Measurements from ENCODE around the gene PGBD5.

PGBD5 gene

DNA sequence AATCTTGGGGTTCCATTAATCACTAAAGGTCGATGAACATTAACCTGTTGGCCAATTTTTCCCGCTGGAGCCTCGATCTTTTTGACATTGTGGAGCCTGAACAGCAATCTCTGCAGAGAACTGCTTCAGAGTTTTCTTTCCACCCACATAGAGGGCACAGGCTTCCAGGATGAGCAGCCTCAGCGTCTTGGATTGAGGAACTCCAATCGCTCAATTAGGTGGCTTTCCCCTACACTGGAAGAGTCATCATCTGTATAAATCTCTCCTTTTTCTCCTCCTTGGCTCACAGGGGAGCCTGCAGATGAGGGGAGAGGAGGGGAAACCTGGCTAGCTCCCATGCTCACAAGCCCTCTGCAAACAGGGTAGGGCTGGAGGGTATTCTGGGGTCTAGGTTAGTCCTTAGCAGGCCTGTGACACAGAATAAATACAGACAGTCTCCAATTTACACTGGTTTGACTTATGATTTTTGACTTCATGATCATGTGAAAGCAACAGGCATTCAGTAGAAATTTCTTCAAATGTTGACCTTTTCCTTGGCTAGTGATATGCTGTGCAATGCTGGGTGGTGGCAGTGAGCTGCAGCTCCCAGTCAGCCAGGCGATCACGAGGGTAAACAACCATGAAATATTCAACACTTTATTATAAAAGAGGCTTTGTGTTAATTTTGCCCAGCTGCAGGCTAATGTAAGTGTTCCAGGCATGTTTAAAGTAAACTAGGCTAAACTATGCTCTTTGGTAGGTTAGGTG, 80.8 kb downstream of the PGBD5 start:
- DNase-seq = no peak

DNA sequence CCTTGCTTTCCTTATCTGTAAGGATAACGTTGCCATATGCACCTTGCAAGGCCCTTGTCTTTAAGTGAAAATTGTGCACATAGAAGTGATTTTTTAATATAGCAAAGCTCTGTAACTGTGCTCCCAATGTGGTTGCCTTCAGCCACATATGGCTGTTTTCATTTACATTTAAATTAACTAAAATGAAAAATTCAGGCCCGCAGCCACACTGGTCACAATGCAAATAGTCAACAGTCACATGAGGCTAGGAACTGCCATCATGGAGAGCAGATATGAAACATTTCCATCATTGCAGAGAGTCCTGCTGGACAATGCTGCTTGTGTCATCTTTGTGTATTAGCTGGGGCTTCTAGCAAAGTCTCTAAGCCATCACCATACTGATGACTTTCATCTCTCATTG, 83.4 kb downstream of the PGBD5 start:
- no peak for DNase-seq

DNA sequence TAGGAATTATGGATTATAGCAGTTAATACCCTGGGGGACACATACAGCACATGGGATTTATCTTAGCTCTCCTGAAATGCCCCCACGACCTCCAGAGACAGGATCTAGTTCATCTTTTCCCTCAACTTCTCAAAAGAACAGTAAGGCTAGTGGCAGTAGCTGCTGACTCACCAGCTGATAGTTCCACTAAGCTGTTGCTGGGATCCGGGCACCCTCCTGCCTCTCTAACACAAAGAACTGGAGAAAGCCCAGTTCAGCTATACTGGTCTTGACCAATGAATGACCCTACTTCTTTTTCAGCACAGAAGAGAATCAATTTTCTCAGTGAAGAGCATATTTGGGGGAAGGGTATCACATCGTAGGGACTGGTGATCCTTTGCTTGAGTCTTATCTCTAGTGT, 84.1 kb downstream of the PGBD5 start:
- no peak for DNase-seq

DNA sequence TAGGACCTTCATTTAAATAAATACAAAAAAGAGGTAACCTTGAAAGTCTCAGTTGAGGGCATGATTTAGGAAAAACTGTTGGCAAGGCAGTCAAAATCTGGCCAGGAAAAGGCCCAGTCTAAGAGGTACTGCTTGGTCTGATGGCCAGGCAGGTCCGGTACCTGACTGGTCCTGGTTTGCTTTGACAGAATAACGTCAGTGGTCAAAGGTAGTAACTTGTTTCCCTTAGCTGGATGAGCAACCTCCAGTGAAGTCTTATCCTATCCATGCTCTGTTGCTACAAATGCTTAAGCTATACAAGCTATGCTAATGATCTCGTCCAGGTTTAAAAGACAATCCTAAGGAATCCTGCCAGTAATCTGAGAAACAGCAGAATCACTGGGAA, 85.0 kb downstream of the PGBD5 start:
- no peak for DNase-seq

DNA sequence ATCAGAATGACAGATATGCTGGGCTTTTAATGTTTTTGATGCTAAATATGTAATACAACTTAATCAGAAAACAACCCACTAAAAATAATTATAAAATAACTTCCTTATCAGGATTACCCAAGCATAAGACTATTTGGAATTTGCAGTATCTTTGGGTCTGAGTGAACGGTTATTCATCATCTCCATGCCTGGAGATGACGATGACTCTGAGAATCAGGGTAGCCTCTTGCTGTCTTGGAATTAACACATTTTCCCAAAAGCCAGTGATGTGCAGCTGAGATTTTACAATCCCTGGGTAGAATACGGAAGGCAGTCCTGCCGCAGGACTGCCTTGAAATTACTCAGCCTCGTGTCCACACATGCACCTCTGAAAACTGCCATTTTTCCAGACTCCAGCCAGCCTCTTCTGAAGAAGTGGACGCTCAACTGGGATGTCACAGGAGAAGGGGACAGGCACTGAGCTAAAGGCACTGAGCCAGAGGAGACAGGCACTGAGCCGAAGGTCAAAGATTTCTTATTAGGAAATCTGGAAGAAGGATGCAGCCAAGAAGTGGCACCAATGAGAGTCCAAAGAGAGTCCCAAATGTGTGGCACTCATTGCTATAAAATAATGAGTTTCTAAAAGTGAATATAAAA, 85.5 kb downstream of the PGBD5 start:
- DNase-seq = no peak

DNA sequence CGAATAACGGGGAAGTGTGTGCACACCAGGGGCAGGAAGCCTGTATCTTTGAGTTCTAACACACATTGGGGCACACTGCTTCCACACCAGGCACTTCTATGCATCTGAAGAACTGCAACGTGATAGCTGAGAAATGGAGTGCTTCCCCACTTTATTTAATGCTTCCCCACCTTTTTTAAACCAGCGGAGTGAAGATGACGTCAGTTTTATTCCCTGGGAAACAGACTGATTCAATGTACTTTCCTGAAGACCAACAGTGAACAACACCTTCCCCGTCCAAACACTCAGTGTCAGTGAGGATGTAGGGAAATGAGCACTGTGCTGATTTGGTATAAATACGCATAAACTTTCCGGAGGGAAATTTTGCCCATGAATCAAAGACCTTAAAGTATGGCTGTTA, 87.1 kb downstream of the PGBD5 start:
- no peak for DNase-seq

DNA sequence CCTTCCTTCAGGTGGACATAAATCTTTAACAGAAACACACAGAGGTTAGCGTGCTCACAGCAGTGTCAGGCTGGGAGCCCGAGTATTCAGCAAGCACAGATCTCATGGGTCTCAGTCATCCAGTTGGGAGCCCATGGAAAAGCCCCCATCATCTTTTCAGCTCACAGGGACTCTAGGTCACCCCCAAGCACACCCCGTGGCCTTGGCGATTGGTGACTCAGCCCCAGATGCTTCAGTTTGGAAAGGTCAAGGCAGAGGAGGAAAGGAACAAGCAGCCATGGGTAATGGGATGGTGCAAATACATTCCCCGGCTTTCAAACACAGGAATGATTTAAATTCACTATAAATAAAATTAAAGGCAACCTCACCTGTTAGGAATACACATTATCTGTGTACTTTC, 88.9 kb downstream of the PGBD5 start:
- DNase-seq = no peak

DNA sequence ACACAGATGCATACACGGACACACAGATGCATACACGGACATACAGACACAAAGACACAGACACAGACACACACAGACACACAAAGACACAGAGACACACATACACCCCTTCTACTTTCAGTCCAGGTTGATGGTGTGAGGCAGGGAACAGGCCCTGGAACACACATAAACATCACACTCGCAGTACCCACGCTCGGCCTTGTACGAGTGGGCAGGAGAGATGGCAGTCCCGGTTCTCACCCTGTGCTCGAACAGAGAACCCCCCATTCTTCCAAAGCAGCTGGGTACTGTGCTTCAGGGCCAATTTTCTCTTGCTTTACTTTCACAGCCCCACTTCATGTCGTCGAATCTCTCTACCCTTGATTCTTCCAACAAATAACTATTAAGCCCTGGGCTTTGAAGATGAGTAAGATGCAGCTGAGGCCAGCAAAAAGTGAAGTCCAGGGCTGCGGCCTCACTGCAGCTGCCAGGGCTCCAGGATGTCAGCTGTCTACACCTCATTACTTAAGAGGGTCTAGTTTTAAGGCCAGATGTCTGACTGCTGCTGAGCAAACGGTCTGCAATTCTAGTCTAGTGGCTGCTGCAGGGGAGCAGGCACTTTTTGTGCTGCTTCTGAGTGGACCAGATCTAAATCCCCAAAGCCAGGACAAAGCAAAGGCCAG, 90.1 kb downstream of the PGBD5 start:
- DNase-seq = no peak

DNA sequence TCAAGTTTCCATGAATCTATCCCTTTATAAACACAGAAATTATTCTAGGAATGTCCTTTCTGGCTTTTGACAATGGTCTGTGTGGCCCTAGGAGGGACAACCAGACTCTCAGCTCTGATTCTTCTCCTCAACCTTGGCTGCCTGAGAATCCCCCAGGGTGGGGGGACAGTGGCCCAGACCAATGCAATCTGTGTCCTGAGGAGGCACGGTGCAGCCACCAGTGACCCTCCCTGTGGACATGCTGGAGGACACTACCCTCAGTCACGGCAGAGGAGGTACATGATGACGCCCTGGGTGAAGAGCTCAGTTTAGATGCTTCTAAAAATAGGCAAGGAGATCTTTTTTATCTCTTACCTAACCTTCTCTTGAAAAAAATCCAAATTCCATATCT, 91.7 kb downstream of the PGBD5 start:
- DNase-seq = no peak

DNA sequence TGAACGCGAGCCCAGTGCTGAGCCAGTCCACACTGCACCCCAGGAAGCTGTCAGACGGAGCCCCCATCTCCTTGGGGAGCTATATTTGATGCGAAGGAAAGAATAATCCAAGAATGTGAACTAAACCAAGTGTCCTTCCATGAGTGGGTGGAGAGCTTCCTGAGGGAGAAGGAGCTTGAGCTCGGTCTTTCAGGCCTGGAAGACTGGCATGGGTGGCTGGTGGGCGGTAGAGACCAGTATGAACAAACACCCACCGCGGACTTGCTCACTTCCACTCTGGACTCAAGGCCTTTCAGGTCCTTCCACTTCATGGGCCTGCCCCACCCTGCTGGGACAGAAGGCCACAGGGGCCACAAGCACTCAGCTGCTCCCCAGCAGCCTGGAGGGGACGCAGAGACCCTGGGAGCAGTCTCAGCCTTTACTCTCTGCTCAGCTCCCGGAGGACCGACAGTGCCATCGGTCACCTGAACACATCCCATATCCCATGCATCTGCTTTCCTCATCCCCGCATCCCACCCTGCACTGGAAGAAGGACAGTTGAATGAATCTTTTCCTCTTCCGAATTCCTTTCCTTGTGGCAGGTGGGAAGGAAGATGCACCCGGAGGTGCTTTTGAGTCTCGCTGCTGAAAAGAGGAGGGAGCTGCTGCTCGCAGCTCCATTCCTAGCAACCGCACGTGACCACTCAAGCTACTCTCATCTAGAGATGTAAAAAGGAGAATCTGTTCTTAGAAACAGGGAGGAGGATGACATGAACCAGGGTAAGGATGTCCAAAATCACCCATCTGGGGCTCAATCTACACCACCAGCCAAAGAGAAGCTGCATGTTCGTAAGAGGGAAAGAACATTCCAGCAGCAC, 92.3 kb downstream of the PGBD5 start:
- no peak for DNase-seq

DNA sequence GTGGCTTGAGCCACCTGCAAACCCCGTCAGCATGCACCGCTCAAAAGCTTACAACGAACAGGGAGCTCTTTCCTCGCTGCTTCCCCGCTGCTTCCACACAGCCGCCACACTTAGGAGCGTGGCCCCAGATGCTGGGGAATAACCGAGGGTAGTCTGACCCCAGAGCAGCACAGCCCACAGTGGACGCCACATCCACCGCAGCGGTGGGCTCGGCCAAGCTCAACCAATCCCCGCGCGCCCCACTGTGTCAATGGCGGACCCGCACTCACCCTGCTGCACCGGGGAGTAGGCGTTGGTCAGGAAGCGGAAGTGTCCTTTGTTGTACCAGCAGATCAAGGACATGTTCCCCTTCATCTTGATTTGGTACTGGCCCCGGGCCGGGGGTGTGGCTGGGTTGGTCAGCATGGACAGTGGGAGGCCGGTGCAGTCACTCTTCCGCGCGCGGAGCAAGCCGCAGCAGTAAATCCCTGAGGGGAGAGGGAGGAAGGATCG, 93.5 kb downstream of the PGBD5 start:
- no peak for DNase-seq

DNA sequence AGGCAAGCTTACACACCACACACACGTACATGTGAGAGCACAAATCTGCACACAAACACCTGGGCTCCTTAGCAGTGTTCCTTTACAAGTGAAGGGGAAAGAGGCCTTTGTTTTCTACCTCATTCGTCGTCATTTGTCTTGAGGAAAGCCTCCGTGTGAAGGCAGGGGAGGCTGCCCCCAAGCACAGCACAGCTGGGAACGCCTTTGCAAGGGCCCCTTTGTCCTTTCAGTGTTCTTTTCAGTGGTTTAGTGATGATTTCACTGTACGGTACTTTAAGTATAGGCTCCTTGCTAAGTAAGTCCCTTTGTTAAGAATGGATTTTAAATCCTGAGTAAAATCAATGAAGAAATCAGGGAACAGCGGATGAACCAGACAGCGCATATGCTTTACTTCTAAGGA, 94.1 kb downstream of the PGBD5 start:
- no peak for DNase-seq

DNA sequence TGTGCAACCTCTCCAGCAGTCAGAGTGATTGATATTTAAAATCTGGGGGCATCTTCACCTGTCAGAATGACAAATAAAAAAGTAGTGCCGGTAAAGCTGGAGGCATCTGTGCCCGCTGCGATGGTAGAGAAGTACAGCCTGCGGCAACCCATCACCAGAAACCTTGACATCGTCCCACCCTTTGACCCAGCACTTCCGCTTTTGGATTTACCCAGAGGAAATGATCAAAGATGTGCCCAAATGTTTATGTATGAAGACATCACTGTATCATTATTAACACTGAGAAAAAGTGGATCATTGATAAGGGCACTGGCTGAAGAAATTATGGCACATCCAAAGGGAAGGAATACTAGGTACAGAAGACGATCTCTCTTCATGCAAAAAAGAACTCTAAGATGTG, 96.0 kb downstream of the PGBD5 start:
- DNase-seq = no peak

DNA sequence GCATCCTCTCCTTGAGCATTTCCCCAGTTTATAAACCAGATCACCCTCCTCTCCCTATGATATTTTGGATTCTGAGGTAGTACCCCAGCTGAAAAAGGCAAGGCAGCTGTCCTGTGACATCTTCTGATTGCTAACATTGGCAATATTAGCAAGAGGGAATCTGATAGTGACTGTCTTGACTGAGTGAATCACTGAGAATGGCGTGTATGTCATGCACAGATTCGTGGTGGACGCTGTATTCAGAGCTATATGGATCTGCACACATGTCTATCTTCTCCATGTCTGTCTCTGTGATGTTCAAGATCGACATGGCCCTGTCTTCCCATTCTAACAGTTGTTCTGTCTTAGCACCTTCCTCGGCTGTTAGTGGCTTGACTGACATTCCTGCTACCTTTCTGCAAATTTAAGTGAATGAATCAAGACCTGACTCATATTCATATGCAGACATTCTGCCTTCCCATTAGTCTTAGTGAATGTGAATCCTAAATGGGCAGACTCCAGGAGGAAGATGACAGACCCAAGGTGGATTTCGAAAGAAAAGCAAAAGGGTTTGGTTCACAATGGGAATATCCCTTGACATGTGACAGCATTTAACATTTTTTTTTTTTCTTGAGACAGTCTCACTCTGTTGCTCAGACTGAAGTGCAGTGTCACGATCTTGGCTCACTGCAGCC, 97.7 kb downstream of the PGBD5 start:
- no peak for DNase-seq

DNA sequence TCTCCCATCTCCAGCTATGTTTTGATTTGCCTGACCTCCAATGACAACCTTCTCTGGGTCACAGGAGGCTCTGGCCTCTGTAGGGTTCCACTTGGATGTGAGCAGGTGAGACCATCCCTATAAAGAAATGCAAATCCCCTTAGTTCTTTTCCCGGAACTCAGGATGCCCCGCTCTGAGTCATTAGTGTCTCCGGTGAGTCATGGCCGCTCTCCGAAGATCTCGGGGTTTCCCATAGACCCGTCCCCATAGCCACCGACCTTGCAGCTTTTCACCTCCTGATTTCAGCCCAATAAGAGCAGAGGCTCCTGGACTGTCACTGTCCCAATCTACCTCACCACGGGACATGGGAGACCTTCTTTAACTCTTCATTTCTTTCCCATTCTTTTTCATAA, 98.2 kb downstream of the PGBD5 start:
- no peak for DNase-seq

DNA sequence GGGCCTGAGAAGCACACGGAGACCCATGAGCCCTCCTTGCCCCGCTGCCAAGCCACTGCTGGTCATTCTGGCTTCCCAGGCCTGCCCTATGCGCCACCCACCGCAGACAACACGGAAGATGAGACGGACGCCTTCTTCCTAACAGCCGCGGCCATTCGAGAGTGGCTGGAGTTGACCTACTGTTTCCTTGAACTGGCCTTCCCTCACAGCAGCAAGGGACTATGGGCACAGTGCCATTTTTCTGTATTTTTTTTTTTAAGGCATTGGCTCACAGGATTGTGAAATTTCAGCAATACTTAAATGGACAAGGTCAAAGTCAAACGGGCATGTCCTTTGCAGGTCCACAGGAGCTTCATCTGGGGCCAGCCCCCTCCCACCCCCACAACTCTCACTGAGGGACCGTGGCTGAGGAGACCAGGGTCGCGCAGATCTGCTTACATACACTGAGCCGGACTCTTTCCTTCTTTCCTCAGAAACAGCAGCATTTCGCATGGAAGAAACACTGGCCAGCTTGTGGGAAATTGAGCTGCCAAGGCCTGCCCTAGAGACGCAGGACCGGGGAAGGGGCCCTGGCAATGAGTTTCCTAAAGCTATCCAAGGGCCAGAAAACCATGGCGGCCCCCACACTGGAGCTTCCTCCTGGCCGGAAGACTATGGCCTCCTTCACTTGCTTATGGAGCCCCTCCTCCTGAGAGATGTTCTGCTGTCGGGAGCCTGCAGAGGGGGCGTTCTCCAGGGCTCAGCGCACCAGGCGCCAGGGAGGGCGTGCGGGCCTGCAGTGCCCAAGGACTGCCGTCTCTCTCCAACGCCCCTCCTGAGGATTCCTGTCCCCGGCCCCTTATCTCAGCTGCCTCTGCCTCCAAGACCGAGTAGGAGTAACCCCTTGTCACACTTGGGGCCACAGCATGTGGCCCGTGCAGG, 98.9 kb downstream of the PGBD5 start:
- DNase-seq = no peak

DNA sequence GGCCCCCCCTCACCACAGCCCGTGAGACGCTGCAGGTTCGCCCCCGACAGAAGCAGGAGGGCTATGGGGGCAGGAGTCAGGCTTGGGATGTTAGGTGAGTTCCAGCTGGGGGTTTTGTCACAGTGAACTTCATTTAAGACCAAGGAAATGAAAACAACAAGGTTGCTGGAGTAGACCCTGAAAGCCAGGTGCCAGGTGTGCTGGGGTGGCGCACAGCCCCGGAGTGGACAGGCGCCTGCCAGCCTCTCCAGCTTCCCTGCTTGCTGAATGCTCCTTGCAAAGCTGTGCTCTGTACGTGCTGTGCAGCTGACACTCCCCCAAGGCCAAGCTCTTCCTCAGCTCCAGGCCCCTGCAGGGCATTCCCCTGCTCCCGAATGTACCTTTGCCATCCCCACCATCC, 102.4 kb downstream of the PGBD5 start:
- DNase-seq = no peak

DNA sequence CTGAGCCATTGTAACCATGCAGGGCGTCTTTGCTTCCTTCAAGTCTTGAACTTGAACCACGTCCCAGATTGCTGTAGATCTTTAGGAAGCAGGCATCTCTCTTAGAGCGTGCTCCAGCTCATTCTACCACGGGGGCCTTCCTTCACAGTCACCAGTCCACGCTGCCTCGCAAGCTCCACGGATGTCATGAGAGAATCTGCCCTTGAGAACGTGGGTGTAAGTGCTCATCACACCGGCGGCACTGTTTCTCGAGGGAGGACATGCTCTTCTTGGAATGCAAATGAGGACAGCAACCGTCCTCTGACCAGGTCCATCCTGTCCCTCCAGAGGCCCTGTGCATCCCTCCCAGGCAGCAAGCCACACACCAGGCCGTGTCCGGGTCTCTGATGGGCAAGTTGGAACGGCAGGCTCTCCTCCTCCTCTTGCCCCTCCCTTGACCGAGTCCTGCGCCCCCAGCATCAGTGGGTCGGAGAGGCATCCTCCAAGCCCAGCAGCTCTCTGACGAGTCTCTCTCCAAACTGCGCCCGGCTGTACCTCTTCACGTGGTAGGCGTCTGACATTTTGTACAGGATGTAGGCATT, 103.1 kb downstream of the PGBD5 start:
- no peak for DNase-seq

DNA sequence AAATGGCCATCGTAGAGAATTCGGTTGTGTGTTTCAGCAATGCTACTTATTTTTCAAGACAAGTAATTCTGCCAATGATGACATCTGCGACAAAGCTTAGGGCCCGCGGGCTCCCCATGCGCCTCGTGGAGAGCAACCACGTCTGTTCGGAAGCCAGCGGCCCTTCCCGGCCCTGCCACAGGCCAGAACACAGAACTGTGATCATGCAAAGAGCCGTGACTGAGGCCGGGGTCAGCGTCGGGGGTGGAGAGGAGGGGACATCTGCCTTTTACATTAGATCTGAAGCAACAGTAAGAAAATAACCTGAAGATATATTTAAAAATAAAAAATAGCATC, 103.7 kb downstream of the PGBD5 start:
- no peak for DNase-seq

DNA sequence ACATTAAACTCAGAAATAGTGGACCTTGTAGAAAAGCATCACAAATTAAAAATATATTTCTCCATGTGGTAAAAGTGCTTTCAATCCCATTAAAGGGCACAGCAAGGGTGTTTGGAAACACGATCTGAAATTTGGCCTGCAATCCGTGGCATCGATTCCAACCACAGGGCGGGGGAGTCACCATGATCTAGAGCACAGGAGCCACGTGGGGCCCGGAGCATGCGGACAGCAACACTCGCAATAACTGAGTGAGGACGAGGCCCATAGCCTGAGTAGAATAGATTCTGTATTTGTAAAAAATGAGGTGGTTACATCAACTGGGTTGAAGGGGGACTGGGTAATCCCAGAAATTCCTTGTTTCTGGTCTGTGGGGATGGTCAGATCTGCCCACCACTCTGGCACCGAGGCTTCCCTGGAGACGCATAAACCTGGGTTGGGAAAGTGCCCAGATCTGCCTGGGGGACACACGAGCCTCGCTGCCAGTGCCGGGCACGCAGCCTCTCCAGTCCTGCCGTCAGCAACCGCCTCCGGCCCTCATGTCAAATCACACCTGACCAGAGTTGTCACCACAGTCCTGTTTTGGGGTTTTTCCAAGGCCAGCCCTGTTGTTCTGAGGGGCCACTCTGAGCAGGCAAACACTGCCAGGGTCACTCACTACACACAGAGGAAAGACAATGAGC, 104.3 kb downstream of the PGBD5 start:
- DNase-seq = no peak

DNA sequence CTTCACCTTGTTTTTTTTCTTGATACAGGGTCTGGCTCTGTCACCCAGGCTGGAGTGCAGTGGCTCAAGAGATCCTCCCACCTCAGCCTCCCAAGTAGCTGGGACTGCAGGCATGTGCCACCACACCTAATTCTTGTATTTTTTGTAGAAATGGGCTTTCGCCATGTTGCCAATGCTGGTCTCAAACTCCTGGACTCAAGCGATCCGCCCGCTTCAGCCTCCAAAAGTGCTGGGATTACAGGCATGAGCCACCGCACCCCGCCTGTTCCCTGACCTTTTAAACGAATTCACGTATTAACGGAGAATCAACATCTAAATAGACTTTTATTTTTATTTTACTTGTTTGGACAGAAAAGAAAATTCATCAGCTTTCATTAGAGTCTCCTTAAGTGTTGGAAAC, 104.8 kb downstream of the PGBD5 start:
- DNase-seq = no peak
